HG03280 (cell line): ENCODE data around the gene GRIK2.

Experiments used
- ATAC-seq: cut with Tn5 transposase; IDR thresholded peaks from one replicate; pipeline ENCODE4 v1.9.1; 2021; ENCODE audit warnings: mild to moderate bottlenecking, moderate library complexity; ENCODE audit not compliant: unreplicated experiment

The GRIK2 gene

DNA sequence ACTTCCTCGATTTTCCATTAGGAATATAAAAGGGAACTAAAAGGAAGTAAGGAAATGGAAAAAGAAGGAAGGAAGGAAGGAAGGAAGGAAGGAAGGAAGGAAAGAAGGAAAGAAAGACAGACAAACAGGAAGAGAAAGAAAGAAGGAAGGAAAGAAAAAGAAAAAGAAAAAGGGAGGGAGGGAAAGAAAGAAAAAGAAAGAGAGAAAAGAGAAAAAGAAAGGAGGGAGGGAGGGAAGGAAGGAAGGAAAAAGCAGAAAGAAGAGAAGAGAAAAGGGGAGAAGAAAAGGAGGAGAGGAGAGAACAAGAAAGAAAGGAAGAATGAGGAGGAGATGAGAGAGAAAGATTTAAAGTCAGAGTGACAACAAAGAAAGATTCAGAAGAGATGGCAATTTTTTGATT is 724.5 kb downstream of the GRIK2 start:
- ATAC-seq: no peak
